ENCODE results near the gene ASXL3.

DNA sequence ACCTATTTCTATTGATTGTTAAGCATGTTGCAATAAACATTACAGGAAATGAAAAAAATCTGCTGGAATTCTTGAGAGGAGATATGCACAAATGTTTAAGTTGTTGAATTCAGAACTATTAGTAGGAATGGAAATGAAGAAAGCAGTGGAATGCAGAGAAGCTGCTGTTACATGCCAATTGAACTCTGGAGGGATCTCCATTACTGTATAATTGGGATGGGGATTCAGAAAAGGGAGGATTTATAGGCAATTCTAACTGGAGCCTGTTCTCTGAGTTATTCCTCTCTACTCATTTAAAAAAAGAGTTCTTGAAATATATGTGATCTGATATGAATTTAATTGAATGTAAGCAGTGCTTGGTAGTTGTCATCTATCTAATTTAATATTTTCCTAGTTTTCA lies 2.6 kb upstream of the ASXL3 start:
- TF ChIP-seq RARB (CRISPR knock-in tag; IDR thresholded peaks at IDR 0.05) = no peak
- TF ChIP-seq ZNF8 (CRISPR knock-in tag; IDR thresholded peaks at IDR 0.05) = no peak
- no peak for TF ChIP-seq PATZ1 (CRISPR knock-in tag; IDR thresholded peaks at IDR 0.05; ENCODE audit: borderline replicate concordance)
- TF ChIP-seq TSHZ2 (CRISPR knock-in tag; IDR thresholded peaks at IDR 0.05) = no peak
- no peak for TF ChIP-seq SNAI2 (CRISPR knock-in tag; IDR thresholded peaks at IDR 0.05)
- no peak for TF ChIP-seq ARNTL (CRISPR knock-in tag; IDR thresholded peaks at IDR 0.05; ENCODE audit: borderline replicate concordance, low read depth)
- TF ChIP-seq ZC3H10 (CRISPR knock-in tag; IDR thresholded peaks at IDR 0.05) = no peak
